ENCODE results near the gene PTPRG. TPM values are rescaled to one million over a fixed set of nuclear protein-coding genes. Genes with fewer than 3 reads are reported as not detected.

Gene PTPRG
- total RNA-seq, 1 experiment from 2014 or later, result 32.1 TPM

DNA sequence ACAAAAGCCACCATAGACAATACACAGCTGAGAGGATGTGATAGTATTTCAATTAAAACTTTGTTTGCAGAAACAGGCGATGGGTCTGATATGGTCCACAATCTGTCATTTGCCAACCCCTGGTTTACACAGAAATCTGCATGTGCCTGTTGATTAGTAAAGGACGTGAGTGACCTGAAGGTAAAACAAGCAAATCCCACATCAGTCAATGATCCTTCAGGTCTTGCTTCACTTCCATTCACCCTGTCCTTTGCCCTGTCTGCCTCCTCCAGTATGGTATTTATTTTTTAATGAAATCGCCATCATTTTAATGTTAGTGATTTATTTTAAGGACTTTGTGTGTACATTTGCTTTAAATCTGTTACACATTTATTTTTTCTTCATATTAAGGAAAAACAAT, 645.8 kb downstream of the PTPRG start (continued):
- TF ChIP-seq, protein P1, sequence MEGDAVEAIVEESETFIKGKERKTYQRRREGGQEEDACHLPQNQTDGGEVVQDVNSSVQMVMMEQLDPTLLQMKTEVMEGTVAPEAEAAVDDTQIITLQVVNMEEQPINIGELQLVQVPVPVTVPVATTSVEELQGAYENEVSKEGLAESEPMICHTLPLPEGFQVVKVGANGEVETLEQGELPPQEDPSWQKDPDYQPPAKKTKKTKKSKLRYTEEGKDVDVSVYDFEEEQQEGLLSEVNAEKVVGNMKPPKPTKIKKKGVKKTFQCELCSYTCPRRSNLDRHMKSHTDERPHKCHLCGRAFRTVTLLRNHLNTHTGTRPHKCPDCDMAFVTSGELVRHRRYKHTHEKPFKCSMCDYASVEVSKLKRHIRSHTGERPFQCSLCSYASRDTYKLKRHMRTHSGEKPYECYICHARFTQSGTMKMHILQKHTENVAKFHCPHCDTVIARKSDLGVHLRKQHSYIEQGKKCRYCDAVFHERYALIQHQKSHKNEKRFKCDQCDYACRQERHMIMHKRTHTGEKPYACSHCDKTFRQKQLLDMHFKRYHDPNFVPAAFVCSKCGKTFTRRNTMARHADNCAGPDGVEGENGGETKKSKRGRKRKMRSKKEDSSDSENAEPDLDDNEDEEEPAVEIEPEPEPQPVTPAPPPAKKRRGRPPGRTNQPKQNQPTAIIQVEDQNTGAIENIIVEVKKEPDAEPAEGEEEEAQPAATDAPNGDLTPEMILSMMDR (IDR thresholded peaks at IDR 0.05 in 2 of 3, conservative IDR thresholded peaks at IDR 0.05 in 1 of 3; ENCODE audit: borderline replicate concordance in 1 of 3, insufficient read depth in 1 of 3, low read depth in 2 of 3, low read length in 2 of 3), result no peak
- TF ChIP-seq SP1 (IDR thresholded peaks at IDR 0.05; ENCODE audit: low read depth), result no peak
- no peak for TF ChIP-seq POLR2A (IDR thresholded peaks at IDR 0.05; ENCODE audit: borderline replicate concordance, extremely low read depth, insufficient read depth, insufficient read length)

DNA sequence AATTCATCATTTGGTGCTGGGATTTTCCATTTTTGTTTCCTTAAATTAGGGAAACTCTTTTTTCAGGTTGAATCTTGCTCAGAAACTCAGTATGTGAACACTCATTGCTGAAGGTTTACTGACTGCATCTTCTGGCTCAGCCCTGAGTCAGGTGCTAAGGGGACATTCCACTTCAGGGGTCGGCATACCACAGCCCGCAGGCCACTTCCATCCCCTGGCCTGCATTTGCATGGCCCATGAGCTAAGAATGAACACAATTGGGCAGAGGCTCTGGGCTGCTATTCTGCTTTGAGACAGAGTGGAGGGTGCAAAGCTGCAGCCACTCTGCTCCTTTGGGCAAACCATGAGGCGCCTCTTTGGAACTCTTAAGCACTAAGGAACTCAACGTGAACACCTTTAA, 647.0 kb downstream of the PTPRG start:
- CTCF ChIA-PET, result no interaction called here
- intact Hi-C loops (cut with micrococcal nuclease), result no loop called here
- Histone ChIP-seq H3K27ac (ENCODE audit: low read depth, low read length) (no peak overlapping the region), H3K9me3 (ENCODE audit: control insufficient read depth in 1 of 2, insufficient read depth in 1 of 2, low read depth in 1 of 2, low read length in 2 of 2) (no peaks in the 10 kb centered on the region), H4K20me1 (ENCODE audit: insufficient read depth) (no peaks in the 10 kb centered on the region), H3K9ac (ENCODE audit: low read length) (no peak overlapping the region), H2AFZ (ENCODE audit: low read depth, low read length, poor library complexity, severe bottlenecking) (no peak overlapping the region), H3K4me3 (replicated peaks in 1 of 2; ENCODE audit: low read depth in 1 of 2, low read length in 2 of 2) (no peak overlapping the region), H3K36me3 (ENCODE audit: control insufficient read depth in 1 of 2, insufficient read depth in 2 of 2, low read length in 2 of 2) (no peaks in the 10 kb centered on the region; a peak in 1 of 4 replicates), H3K27me3 (ENCODE audit: insufficient read depth, low read length) (no peaks in the 10 kb centered on the region), H3K4me1 (ENCODE audit: control insufficient read depth in 1 of 2, insufficient read depth in 2 of 2, low read length in 2 of 2) (no peaks in the 10 kb centered on the region), H3K79me2 (ENCODE audit: insufficient read depth, low read length) (no peaks in the 10 kb centered on the region), H3K9me2 (ENCODE audit: insufficient read depth) (no peaks in the 10 kb centered on the region), H3K4me2 (ENCODE audit: low read length) (no peak overlapping the region)
- POLR2A ChIA-PET, result no interaction called here
- DNase-seq (ENCODE audit: low read depth, low spot score) (no peak), ATAC-seq (no peak)
- RAD21 ChIA-PET (ENCODE audit: low non-redundant PET in 1 of 2, low total read pairs in 2 of 2, uncharacterized antibody in 2 of 2, unreplicated experiment in 2 of 2), result no interaction called here
- no TSS peak for BruUV-seq (replicated peaks)
- TF ChIP-seq YY1 (IDR thresholded peaks at IDR 0.05; ENCODE audit: extremely low read depth, insufficient replicate concordance, low read depth, low read length) (no peak), JUND (IDR thresholded peaks at IDR 0.05) (no peak), EZH2 (IDR thresholded peaks at IDR 0.05) (no peak), EZH2phosphoT487 (IDR thresholded peaks at IDR 0.05; ENCODE audit: borderline replicate concordance) (no peak), EGR1 (IDR thresholded peaks at IDR 0.05; ENCODE audit: low read depth) (no peak), ELF1 (IDR thresholded peaks at IDR 0.05; ENCODE audit: borderline replicate concordance, low read depth) (no peak), FOSL1 (IDR thresholded peaks at IDR 0.05; ENCODE audit: low read depth) (no peak), SRF (IDR thresholded peaks at IDR 0.05; ENCODE audit: low read depth) (no peak), RAD21 (IDR thresholded peaks at IDR 0.05; ENCODE audit: low read depth) (no peak)
- TF ChIP-seq, protein P2, sequence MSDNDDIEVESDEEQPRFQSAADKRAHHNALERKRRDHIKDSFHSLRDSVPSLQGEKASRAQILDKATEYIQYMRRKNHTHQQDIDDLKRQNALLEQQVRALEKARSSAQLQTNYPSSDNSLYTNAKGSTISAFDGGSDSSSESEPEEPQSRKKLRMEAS (IDR thresholded peaks at IDR 0.05), result no peak
- TF ChIP-seq, protein P1 (IDR thresholded peaks at IDR 0.05 in 2 of 3, conservative IDR thresholded peaks at IDR 0.05 in 1 of 3; ENCODE audit: borderline replicate concordance in 1 of 3, insufficient read depth in 1 of 3, low read depth in 2 of 3, low read length in 2 of 3), result no peak
- TF ChIP-seq, protein P3, sequence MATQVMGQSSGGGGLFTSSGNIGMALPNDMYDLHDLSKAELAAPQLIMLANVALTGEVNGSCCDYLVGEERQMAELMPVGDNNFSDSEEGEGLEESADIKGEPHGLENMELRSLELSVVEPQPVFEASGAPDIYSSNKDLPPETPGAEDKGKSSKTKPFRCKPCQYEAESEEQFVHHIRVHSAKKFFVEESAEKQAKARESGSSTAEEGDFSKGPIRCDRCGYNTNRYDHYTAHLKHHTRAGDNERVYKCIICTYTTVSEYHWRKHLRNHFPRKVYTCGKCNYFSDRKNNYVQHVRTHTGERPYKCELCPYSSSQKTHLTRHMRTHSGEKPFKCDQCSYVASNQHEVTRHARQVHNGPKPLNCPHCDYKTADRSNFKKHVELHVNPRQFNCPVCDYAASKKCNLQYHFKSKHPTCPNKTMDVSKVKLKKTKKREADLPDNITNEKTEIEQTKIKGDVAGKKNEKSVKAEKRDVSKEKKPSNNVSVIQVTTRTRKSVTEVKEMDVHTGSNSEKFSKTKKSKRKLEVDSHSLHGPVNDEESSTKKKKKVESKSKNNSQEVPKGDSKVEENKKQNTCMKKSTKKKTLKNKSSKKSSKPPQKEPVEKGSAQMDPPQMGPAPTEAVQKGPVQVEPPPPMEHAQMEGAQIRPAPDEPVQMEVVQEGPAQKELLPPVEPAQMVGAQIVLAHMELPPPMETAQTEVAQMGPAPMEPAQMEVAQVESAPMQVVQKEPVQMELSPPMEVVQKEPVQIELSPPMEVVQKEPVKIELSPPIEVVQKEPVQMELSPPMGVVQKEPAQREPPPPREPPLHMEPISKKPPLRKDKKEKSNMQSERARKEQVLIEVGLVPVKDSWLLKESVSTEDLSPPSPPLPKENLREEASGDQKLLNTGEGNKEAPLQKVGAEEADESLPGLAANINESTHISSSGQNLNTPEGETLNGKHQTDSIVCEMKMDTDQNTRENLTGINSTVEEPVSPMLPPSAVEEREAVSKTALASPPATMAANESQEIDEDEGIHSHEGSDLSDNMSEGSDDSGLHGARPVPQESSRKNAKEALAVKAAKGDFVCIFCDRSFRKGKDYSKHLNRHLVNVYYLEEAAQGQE (IDR thresholded peaks at IDR 0.05; ENCODE audit: low read depth), result no peak
- TF ChIP-seq, protein P4, sequence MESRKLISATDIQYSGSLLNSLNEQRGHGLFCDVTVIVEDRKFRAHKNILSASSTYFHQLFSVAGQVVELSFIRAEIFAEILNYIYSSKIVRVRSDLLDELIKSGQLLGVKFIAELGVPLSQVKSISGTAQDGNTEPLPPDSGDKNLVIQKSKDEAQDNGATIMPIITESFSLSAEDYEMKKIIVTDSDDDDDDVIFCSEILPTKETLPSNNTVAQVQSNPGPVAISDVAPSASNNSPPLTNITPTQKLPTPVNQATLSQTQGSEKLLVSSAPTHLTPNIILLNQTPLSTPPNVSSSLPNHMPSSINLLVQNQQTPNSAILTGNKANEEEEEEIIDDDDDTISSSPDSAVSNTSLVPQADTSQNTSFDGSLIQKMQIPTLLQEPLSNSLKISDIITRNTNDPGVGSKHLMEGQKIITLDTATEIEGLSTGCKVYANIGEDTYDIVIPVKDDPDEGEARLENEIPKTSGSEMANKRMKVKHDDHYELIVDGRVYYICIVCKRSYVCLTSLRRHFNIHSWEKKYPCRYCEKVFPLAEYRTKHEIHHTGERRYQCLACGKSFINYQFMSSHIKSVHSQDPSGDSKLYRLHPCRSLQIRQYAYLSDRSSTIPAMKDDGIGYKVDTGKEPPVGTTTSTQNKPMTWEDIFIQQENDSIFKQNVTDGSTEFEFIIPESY (IDR thresholded peaks at IDR 0.05; ENCODE audit: extremely low read depth, insufficient replicate concordance, low read length), result no peak
